HG03196 (cell line): ENCODE results near the gene ROCK1.
A peak's percentile ranks its signal among the peaks of the same experiment; 100 is the strongest.

Experiments used
- ATAC-seq: cut with Tn5 transposase; IDR thresholded peaks from one replicate; pipeline ENCODE4 v1.9.1; 2021; ENCODE audit not compliant: unreplicated experiment

Gene ROCK1

GRCh38 chr18:21109936-21110712 lies 1.5 kb downstream of the ROCK1 start:
- ATAC-seq, result peak; percentile 1

- ATAC-seq, result no peak
Observed at GRCh38 chr18:21105936-21106335, 5.7 kb downstream of the ROCK1 start.

- ATAC-seq, result no peak
Observed at GRCh38 chr18:21101172-21101571, 10.4 kb downstream of the ROCK1 start.

GRCh38 chr18:21100678-21101077 lies 10.9 kb downstream of the ROCK1 start:
- ATAC-seq, result no peak

GRCh38 chr18:21100146-21100545 lies 11.5 kb downstream of the ROCK1 start:
- no peak for ATAC-seq

- ATAC-seq, result peak; percentile 60
Observed at GRCh38 chr18:21099442-21099841, 12.2 kb downstream of the ROCK1 start.

GRCh38 chr18:21096760-21097159 lies 14.9 kb downstream of the ROCK1 start:
- ATAC-seq, result no peak

GRCh38 chr18:21093133-21093532 lies 18.5 kb downstream of the ROCK1 start:
- ATAC-seq, result no peak

- ATAC-seq, result no peak
Observed at GRCh38 chr18:21090680-21091079, 20.9 kb downstream of the ROCK1 start.

- no peak for ATAC-seq
Observed at GRCh38 chr18:21085579-21086166, 25.9 kb downstream of the ROCK1 start.

GRCh38 chr18:21084511-21085078 lies 27.0 kb downstream of the ROCK1 start:
- no peak for ATAC-seq

- no peak for ATAC-seq
Observed at GRCh38 chr18:21083017-21083416, 28.6 kb downstream of the ROCK1 start.

- ATAC-seq, result no peak
Observed at GRCh38 chr18:21081426-21081825, 30.2 kb downstream of the ROCK1 start.

GRCh38 chr18:21080576-21080975 lies 31.0 kb downstream of the ROCK1 start:
- no peak for ATAC-seq

GRCh38 chr18:21074336-21075323 lies 37.0 kb downstream of the ROCK1 start:
- ATAC-seq, result no peak

GRCh38 chr18:21073180-21073579 lies 38.4 kb downstream of the ROCK1 start:
- no peak for ATAC-seq

- no peak for ATAC-seq
Observed at GRCh38 chr18:21071071-21071470, 40.5 kb downstream of the ROCK1 start.

- ATAC-seq, result no peak
Observed at GRCh38 chr18:21069468-21069867, 42.1 kb downstream of the ROCK1 start.

- no peak for ATAC-seq
Observed at GRCh38 chr18:21064347-21064746, 47.3 kb downstream of the ROCK1 start.

- no peak for ATAC-seq
Observed at GRCh38 chr18:21063011-21063410, 48.6 kb downstream of the ROCK1 start.

- ATAC-seq, result no peak
Observed at GRCh38 chr18:21057112-21057511, 54.5 kb downstream of the ROCK1 start.
